ENCODE results near the gene CDYL.

GRCh38 chr6:4906293-4907276 is 130.4 kb downstream of the CDYL start:
- TF ChIP-seq REST (IDR thresholded peaks at IDR 0.05; ENCODE audit: low read depth) (no peak), NFIC (IDR thresholded peaks at IDR 0.05) (no peak), RAD21 (IDR thresholded peaks at IDR 0.05; ENCODE audit: low read depth) (no peak), TAF1 (IDR thresholded peaks at IDR 0.05; ENCODE audit: low read depth) (no peak), ZBTB7A (IDR thresholded peaks at IDR 0.05; ENCODE audit: low read depth) (no peak), CREB1 (IDR thresholded peaks at IDR 0.05; ENCODE audit: low read depth) (no peak), FOXM1 (IDR thresholded peaks at IDR 0.05; ENCODE audit: borderline replicate concordance, low read depth) (no peak), EP300 (IDR thresholded peaks at IDR 0.05; ENCODE audit: borderline replicate concordance) (no peak), YY1 (IDR thresholded peaks at IDR 0.05; ENCODE audit: low read depth) (no peak), TCF12 (IDR thresholded peaks at IDR 0.05; ENCODE audit: low read depth) (no peak)

Measured in Ishikawa (cell line).